AG04450 (cell line): Measurements from ENCODE around the gene KIF6. TPM values are rescaled to one million over a fixed set of nuclear protein-coding genes. Genes with fewer than 3 reads are reported as not detected.

Experiments
- CTCF ChIA-PET: fragments of 300-600, 350-600 bp; formaldehyde crosslinking; extraction: SDS; loops from one replicate; lab custom pipeline; 2022; ENCODE audit warnings: antibody characterized with exemption, inconsistent platforms; lab: Charles Lee
- POLR2A ChIA-PET: fragments of 350-600 bp; formaldehyde crosslinking; extraction: SDS; loops from one replicate; lab custom pipeline; 2021; ENCODE audit warnings: antibody characterized with exemption, inconsistent platforms; lab: Yijun Ruan, JAX
- DNase-seq: peaks from one replicate; pipeline ENCODE4 v3.0.0-alpha.2; 2011; ENCODE audit warnings: low read depth, low spot score
- H3K27ac ChIP-seq: one replicate; pipeline ENCODE4 v1.5.1; 2012; ENCODE audit warnings: low read depth, low read length, control low read depth
- H3K27me3 ChIP-seq: one replicate; pipeline ENCODE4 v1.6.0; 2012; ENCODE audit warnings: low read length; ENCODE audit not compliant: control insufficient read depth, insufficient read depth
- H3K4me3 ChIP-seq: 2 replicates; pipeline ENCODE4 v1.5.1; 2011; ENCODE audit warnings: mild to moderate bottlenecking, low read depth, low read length, control low read depth
- H3K9me3 ChIP-seq: 2 replicates; pipeline ENCODE4 v1.5.1; 2012; ENCODE audit warnings: low read length; ENCODE audit not compliant: control insufficient read depth, insufficient read depth
- polyA plus RNA-seq: library from polyadenylated mRNA; depleted of rRNA; stranded (reverse); fragments of >200 nt; gene quantifications from 2 replicates; pipeline ENCODE4 v1.2.3, GENCODE V29; 2011
- TF ChIP-seq, protein P1 (sequence below): IDR thresholded peaks from 2 replicates; pipeline ENCODE4 v1.5.1; 2011; ENCODE audit warnings: low read depth, low read length, control low read depth, inconsistent platforms

The KIF6 gene
- polyA plus RNA-seq, 1 experiment = 0.02 TPM

DNA sequence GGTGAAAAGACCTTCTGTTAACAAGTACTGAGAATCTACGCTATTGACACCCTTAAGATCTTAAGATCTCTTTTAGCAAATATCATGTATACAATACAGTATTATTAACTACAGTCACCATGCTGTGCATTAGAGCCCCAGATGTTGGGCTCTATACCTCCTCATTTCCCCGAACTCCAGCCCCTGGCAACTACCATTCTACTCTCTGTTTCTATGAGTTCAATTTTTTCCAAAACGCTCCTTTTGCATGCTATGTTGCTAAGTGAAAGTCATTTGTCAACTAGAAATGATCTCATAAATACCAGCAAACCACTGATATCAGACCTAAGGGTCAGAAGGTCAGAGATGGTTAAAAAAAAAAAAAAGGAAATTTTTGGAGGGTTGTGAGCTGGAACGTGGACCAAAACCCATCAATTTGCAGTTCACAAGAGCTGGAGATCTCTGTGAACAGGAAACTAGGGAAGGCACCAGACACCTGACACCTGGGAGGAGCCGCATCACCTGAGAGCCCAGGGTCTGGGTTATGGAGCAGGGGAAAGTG lies 280.7 kb downstream of the KIF6 start:
- TF ChIP-seq, protein P1, sequence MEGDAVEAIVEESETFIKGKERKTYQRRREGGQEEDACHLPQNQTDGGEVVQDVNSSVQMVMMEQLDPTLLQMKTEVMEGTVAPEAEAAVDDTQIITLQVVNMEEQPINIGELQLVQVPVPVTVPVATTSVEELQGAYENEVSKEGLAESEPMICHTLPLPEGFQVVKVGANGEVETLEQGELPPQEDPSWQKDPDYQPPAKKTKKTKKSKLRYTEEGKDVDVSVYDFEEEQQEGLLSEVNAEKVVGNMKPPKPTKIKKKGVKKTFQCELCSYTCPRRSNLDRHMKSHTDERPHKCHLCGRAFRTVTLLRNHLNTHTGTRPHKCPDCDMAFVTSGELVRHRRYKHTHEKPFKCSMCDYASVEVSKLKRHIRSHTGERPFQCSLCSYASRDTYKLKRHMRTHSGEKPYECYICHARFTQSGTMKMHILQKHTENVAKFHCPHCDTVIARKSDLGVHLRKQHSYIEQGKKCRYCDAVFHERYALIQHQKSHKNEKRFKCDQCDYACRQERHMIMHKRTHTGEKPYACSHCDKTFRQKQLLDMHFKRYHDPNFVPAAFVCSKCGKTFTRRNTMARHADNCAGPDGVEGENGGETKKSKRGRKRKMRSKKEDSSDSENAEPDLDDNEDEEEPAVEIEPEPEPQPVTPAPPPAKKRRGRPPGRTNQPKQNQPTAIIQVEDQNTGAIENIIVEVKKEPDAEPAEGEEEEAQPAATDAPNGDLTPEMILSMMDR = no peak
- DNase-seq = no peak
- Histone ChIP-seq H3K27ac (no peak overlapping the region), H3K9me3 (no peaks in the 10 kb centered on the region; the same call in 1 of the 2 replicates), H3K27me3 (no peaks in the 10 kb centered on the region), H3K4me3 (no peak overlapping the region)
- ChIA-PET POLR2A (no interaction called here), CTCF (no interaction called here)

GRCh38 chr6:39441986-39442385 lies 283.2 kb downstream of the KIF6 start:
- TF ChIP-seq, protein P1 = no peak
- ChIA-PET CTCF (no interaction called here), POLR2A (no interaction called here)
- Histone ChIP-seq H3K27ac (no peak overlapping the region), H3K27me3 (no peaks in the 10 kb centered on the region), H3K9me3 (no peaks in the 10 kb centered on the region; the same call in 1 of the 2 replicates), H3K4me3 (no peak overlapping the region)
- DNase-seq = no peak

DNA sequence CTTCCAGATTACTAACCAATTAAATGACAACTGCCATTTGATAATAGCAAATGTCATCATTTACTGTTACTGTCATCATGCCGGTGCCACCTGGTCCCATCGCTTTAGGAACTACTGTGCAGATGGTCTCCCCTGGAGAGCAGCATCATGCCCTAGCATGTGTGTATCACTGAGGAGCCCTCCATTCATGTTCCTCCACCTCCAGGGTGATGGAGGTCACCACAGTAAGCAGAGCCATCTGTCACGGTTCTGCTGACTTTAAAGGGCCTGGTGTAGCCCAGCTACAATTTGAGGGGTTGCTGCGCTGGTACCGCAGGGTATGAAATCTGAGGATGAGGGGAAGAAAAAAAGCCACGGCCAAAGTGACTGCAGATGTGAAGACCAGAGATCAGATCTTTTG lies 283.9 kb downstream of the KIF6 start:
- Histone ChIP-seq H3K4me3 (no peak overlapping the region), H3K9me3 (no peaks in the 10 kb centered on the region; the same call in 1 of the 2 replicates), H3K27ac (no peak overlapping the region), H3K27me3 (no peaks in the 10 kb centered on the region)
- ChIA-PET POLR2A (no interaction called here), CTCF (no interaction called here)
- DNase-seq = no peak
- TF ChIP-seq, protein P1 = no peak

- POLR2A ChIA-PET = no interaction called here
- CTCF ChIA-PET = no interaction called here
- Histone ChIP-seq H3K27ac (no peak overlapping the region), H3K4me3 (no peak overlapping the region), H3K9me3 (no peaks in the 10 kb centered on the region; the same call in 1 of the 2 replicates), H3K27me3 (no peaks in the 10 kb centered on the region)
- TF ChIP-seq, protein P1 = no peak
- DNase-seq = no peak
Measured at GRCh38 chr6:39440039-39440426, 285.2 kb downstream of the KIF6 start.

DNA sequence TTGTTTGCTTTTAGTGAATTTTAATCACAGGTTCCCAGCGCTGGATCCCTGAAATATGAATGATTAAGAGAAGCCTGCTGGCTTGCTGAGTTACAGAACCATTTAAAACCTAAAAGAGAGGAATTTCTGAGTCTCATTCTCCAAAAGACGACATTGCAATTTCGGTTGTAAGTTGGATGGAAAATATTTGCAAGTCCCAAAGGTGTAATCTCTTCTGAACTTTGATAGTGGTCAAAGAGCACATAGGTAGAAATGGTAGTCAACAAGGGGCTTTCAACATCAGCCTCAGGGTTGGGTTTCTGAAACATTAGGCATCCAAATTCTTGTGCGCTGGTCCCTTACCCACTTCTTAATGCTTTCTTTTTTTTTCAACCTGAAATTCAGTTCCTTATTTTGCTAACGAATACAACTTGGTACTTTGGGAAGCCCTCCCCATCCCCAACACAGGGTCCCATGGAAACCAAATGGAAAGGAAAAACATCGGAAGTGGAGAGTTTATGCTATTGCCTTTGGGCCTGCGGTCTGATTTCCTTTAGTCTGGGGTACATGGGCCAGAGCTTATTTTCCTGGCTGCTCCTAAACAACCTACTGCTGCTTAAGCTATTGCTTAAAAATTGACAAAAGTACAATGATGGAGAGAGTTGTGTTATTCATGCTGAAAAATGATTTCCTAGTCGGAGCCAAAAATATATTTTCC lies 285.7 kb downstream of the KIF6 start:
- CTCF ChIA-PET = no interaction called here
- DNase-seq = no peak
- no peak overlapping the region for H3K4me3 ChIP-seq
- TF ChIP-seq, protein P1 = no peak
- POLR2A ChIA-PET = no interaction called here
- no peaks in the 10 kb centered on the region; the same call in 1 of the 2 replicates for H3K9me3 ChIP-seq
- no peaks in the 10 kb centered on the region for H3K27me3 ChIP-seq
- H3K27ac ChIP-seq = no peak overlapping the region
